Uterus (tissue), 2 donors: ENCODE data around the gene GABARAPL1.

Source experiments
- POLR2A ChIP-seq, 2 donors: fragments of 450-650 bp; IDR thresholded peaks; one replicate each; pipeline ENCODE4 v1.6.1; 2016; ENCODE audit warnings: antibody characterized with exemption in 2 of 2, mild to moderate bottlenecking in 1 of 2, moderate library complexity in 1 of 2
- TF ChIP-seq, protein P1 (sequence below), 4 experiments: fragments of 200-600 bp in 2 of 4; fragments of 450-650 bp in 2 of 4; sonication (generic) in 2 of 4; IDR thresholded peaks; one replicate each; pipeline ENCODE4 v1.5.1; 2016 to 2019; ENCODE audit warnings: antibody characterized with exemption in 4 of 4, mild to moderate bottlenecking in 2 of 4, moderate library complexity in 1 of 4

- TF ChIP-seq, protein P1, sequence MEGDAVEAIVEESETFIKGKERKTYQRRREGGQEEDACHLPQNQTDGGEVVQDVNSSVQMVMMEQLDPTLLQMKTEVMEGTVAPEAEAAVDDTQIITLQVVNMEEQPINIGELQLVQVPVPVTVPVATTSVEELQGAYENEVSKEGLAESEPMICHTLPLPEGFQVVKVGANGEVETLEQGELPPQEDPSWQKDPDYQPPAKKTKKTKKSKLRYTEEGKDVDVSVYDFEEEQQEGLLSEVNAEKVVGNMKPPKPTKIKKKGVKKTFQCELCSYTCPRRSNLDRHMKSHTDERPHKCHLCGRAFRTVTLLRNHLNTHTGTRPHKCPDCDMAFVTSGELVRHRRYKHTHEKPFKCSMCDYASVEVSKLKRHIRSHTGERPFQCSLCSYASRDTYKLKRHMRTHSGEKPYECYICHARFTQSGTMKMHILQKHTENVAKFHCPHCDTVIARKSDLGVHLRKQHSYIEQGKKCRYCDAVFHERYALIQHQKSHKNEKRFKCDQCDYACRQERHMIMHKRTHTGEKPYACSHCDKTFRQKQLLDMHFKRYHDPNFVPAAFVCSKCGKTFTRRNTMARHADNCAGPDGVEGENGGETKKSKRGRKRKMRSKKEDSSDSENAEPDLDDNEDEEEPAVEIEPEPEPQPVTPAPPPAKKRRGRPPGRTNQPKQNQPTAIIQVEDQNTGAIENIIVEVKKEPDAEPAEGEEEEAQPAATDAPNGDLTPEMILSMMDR (IDR thresholded peaks at IDR 0.05) = no peak
- TF ChIP-seq POLR2A (IDR thresholded peaks at IDR 0.05) = no peak
Observed at GRCh38 chr12:10227648-10228047, 15.0 kb downstream of the GABARAPL1 start.
